ENCODE measurements around the gene FANCI. TPM values are rescaled to one million over a fixed set of nuclear protein-coding genes. Genes with fewer than 3 reads are reported as not detected.

FANCI gene
- total and polyA plus RNA-seq, 2 of the 13 experiments (the other 11 are each of a cell fraction or from before 2014, with no cell fraction given): 15.7 to 68.8 TPM

DNA sequence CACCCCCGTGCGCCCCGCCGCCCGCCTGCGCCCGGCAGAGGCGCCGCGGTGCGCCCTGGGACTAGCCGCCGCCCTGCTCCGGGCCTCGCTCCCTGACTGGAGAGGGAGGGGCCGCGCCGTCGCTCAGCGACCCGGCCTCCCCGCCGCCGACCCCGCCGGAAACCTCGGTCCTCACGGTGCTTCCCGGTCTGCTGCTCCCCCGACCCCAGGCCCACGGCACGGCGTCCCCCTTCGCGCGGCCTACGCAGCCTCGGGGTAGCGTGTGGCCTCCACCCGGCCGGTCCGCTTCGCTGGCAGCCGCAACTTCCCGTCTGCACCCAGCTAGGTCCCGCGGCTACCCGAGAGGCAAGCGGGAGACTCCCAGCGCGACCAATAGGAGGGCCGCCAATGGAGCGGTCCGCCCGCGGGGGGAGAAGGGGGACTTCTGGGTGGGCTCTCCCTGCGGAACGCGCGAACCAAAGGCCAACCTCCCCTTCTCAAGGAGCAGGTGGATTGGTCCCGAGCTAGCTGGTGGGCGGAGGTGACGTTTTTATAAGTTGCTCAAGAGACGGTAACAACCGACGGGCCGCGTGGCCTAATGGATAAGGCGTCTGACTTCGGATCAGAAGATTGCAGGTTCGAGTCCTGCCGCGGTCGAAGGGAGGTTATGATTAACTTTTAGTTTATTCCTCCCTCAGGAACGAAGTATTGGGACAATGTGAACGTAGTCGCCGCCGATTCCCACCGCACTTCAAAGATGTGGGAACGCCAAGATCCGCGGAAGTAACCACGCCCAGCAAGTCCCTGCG lies 90.9 kb downstream of the FANCI start, which contains the start of gene POLG (continued):
- peak; percentile 91 for TF ChIP-seq MIXL1 (CRISPR knock-in tag; IDR thresholded peaks at IDR 0.05)
- peak; percentile 99 for TF ChIP-seq ZNF777 (CRISPR knock-in tag; IDR thresholded peaks at IDR 0.05)
- TF ChIP-seq, protein P1, sequence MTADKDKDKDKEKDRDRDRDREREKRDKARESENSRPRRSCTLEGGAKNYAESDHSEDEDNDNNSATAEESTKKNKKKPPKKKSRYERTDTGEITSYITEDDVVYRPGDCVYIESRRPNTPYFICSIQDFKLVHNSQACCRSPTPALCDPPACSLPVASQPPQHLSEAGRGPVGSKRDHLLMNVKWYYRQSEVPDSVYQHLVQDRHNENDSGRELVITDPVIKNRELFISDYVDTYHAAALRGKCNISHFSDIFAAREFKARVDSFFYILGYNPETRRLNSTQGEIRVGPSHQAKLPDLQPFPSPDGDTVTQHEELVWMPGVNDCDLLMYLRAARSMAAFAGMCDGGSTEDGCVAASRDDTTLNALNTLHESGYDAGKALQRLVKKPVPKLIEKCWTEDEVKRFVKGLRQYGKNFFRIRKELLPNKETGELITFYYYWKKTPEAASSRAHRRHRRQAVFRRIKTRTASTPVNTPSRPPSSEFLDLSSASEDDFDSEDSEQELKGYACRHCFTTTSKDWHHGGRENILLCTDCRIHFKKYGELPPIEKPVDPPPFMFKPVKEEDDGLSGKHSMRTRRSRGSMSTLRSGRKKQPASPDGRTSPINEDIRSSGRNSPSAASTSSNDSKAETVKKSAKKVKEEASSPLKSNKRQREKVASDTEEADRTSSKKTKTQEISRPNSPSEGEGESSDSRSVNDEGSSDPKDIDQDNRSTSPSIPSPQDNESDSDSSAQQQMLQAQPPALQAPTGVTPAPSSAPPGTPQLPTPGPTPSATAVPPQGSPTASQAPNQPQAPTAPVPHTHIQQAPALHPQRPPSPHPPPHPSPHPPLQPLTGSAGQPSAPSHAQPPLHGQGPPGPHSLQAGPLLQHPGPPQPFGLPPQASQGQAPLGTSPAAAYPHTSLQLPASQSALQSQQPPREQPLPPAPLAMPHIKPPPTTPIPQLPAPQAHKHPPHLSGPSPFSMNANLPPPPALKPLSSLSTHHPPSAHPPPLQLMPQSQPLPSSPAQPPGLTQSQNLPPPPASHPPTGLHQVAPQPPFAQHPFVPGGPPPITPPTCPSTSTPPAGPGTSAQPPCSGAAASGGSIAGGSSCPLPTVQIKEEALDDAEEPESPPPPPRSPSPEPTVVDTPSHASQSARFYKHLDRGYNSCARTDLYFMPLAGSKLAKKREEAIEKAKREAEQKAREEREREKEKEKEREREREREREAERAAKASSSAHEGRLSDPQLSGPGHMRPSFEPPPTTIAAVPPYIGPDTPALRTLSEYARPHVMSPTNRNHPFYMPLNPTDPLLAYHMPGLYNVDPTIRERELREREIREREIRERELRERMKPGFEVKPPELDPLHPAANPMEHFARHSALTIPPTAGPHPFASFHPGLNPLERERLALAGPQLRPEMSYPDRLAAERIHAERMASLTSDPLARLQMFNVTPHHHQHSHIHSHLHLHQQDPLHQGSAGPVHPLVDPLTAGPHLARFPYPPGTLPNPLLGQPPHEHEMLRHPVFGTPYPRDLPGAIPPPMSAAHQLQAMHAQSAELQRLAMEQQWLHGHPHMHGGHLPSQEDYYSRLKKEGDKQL (CRISPR knock-in tag; IDR thresholded peaks at IDR 0.05; ENCODE audit: low read depth): peak; percentile 50; the same call in 1 of the 2 replicates
- TF ChIP-seq, protein P2, sequence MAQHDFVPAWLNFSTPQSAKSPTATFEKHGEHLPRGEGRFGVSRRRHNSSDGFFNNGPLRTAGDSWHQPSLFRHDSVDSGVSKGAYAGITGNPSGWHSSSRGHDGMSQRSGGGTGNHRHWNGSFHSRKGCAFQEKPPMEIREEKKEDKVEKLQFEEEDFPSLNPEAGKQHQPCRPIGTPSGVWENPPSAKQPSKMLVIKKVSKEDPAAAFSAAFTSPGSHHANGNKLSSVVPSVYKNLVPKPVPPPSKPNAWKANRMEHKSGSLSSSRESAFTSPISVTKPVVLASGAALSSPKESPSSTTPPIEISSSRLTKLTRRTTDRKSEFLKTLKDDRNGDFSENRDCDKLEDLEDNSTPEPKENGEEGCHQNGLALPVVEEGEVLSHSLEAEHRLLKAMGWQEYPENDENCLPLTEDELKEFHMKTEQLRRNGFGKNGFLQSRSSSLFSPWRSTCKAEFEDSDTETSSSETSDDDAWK (CRISPR knock-in tag; IDR thresholded peaks at IDR 0.05): no peak
- TF ChIP-seq KLF11 (CRISPR knock-in tag; IDR thresholded peaks at IDR 0.05): peak; percentile 64; the same call in 1 of the 2 replicates
- TF ChIP-seq ZNF17 (CRISPR knock-in tag; IDR thresholded peaks at IDR 0.05): no peak
- TF ChIP-seq, protein P3, sequence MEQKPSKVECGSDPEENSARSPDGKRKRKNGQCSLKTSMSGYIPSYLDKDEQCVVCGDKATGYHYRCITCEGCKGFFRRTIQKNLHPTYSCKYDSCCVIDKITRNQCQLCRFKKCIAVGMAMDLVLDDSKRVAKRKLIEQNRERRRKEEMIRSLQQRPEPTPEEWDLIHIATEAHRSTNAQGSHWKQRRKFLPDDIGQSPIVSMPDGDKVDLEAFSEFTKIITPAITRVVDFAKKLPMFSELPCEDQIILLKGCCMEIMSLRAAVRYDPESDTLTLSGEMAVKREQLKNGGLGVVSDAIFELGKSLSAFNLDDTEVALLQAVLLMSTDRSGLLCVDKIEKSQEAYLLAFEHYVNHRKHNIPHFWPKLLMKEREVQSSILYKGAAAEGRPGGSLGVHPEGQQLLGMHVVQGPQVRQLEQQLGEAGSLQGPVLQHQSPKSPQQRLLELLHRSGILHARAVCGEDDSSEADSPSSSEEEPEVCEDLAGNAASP (CRISPR knock-in tag; IDR thresholded peaks at IDR 0.05; ENCODE audit: borderline replicate concordance): peak; percentile 10; the same call in 1 of the 2 replicates
- peak; percentile 59; the same call in 1 of the 2 replicates for TF ChIP-seq SP2 (CRISPR knock-in tag; IDR thresholded peaks at IDR 0.05)
- TF ChIP-seq MAFG (CRISPR knock-in tag; IDR thresholded peaks at IDR 0.05): no peak
- peak; percentile 96; the same call in 1 of the 2 replicates for TF ChIP-seq TBP (CRISPR knock-in tag; IDR thresholded peaks at IDR 0.05)
- TF ChIP-seq ZNF737 (CRISPR knock-in tag; IDR thresholded peaks at IDR 0.05; ENCODE audit: borderline replicate concordance): no peak
- TF ChIP-seq TBL1XR1 (IDR thresholded peaks at IDR 0.05; ENCODE audit: borderline replicate concordance, low read length, partially characterized antibody): peak; percentile 73
- TF ChIP-seq, protein P4, sequence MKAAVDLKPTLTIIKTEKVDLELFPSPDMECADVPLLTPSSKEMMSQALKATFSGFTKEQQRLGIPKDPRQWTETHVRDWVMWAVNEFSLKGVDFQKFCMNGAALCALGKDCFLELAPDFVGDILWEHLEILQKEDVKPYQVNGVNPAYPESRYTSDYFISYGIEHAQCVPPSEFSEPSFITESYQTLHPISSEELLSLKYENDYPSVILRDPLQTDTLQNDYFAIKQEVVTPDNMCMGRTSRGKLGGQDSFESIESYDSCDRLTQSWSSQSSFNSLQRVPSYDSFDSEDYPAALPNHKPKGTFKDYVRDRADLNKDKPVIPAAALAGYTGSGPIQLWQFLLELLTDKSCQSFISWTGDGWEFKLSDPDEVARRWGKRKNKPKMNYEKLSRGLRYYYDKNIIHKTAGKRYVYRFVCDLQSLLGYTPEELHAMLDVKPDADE (CRISPR knock-in tag; IDR thresholded peaks at IDR 0.05): no peak
- TF ChIP-seq BORCS8-MEF2B (CRISPR knock-in tag; IDR thresholded peaks at IDR 0.05): peak; percentile 64
- TF ChIP-seq, protein P5, sequence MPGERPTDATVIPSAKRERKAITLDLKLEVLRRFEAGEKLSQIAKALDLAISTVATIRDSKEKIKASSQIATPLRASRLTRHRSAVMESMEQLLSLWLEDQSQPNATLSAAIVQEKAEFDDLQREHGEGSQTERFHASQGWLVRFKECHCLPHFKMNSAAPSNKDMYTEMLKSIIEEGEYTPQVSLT (CRISPR knock-in tag; IDR thresholded peaks at IDR 0.05; ENCODE audit: borderline replicate concordance, low read depth): peak; percentile 55; the same call in 1 of the 2 replicates
- no peak for TF ChIP-seq CBX2 (IDR thresholded peaks at IDR 0.05; ENCODE audit: low read depth, low read length)
- no peak for TF ChIP-seq CBX2 (CRISPR knock-in tag; IDR thresholded peaks at IDR 0.05; ENCODE audit: low read depth)
- TF ChIP-seq, protein P6, sequence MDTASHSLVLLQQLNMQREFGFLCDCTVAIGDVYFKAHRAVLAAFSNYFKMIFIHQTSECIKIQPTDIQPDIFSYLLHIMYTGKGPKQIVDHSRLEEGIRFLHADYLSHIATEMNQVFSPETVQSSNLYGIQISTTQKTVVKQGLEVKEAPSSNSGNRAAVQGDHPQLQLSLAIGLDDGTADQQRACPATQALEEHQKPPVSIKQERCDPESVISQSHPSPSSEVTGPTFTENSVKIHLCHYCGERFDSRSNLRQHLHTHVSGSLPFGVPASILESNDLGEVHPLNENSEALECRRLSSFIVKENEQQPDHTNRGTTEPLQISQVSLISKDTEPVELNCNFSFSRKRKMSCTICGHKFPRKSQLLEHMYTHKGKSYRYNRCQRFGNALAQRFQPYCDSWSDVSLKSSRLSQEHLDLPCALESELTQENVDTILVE (CRISPR knock-in tag; IDR thresholded peaks at IDR 0.05): peak; percentile 80
- TF ChIP-seq GATAD1 (CRISPR knock-in tag; IDR thresholded peaks at IDR 0.05): peak; percentile 85; the same call in 1 of the 2 replicates

Measured in HepG2 (cell line).